Loucy (cell line): ENCODE results near the gene PRPF38B.
"Not testable (repeated sequence)": the region's sequence is repeated elsewhere in the genome, so short reads cannot be mapped to it uniquely, and the experiment has no call there.

Experiments
- H2AFZ ChIP-seq: fragments of 200-600 bp; sonication (generic); 2 replicates; pipeline ENCODE4 v1.6.0; 2016; ENCODE audit warnings: antibody characterized with exemption, mild to moderate bottlenecking, low read length, moderate library complexity
- H3F3A ChIP-seq: fragments of 200-600 bp; 2 replicates; pipeline ENCODE4 v1.6.0; 2016; ENCODE audit warnings: antibody characterized with exemption, low read depth, mild to moderate bottlenecking
- H3K27me3 ChIP-seq: fragments of 200-600 bp; sonication (generic); 2 replicates; pipeline ENCODE4 v1.6.1; 2014; ENCODE audit warnings: low read length, mild to moderate bottlenecking; ENCODE audit not compliant: insufficient read depth, poor library complexity, severe bottlenecking
- H3K36me3 ChIP-seq: fragments of 200-600 bp; sonication (generic); 2 replicates; pipeline ENCODE4 v1.6.1; 2016; ENCODE audit warnings: low read length; ENCODE audit not compliant: insufficient read depth
- H3K4me1 ChIP-seq: fragments of 200-600 bp; sonication (generic); 2 replicates; pipeline ENCODE4 v1.5.1; 2014; ENCODE audit warnings: low read length, mild to moderate bottlenecking; ENCODE audit not compliant: insufficient read depth, poor library complexity, severe bottlenecking
- H3K4me2 ChIP-seq: fragments of 200-600 bp; sonication (generic); 2 replicates; pipeline ENCODE4 v1.6.0; 2014; ENCODE audit warnings: antibody characterized with exemption, low read length, low read depth, mild to moderate bottlenecking; ENCODE audit not compliant: poor library complexity, severe bottlenecking
- H3K4me3 ChIP-seq: fragments of 200-600 bp; sonication (generic); 2 replicates; pipeline ENCODE4 v1.5.1; 2014; ENCODE audit warnings: low read length, mild to moderate bottlenecking, mixed read lengths; ENCODE audit not compliant: poor library complexity, severe bottlenecking
- H3K79me2 ChIP-seq: fragments of 200-600 bp; sonication (generic); 2 replicates; pipeline ENCODE4 v1.6.1; 2014; ENCODE audit warnings: low read length; ENCODE audit not compliant: insufficient read depth
- H3K9ac ChIP-seq: fragments of 200-600 bp; sonication (generic); 2 replicates; pipeline ENCODE4 v1.6.0; 2014; ENCODE audit warnings: mild to moderate bottlenecking, low read depth, low read length, moderate library complexity; ENCODE audit not compliant: poor library complexity, severe bottlenecking
- H3K9me2 ChIP-seq: fragments of 200-600 bp; sonication (generic); replicated peaks from 2 replicates; pipeline ENCODE4 v1.6.1; 2016; ENCODE audit warnings: low read depth, low read length, mixed read lengths
- H3K9me3 ChIP-seq: fragments of 200-600 bp; sonication (generic); 2 replicates; pipeline ENCODE4 v1.6.1; 2014; ENCODE audit warnings: mild to moderate bottlenecking, antibody characterized with exemption, low read length, low read depth; ENCODE audit not compliant: insufficient read depth
- H4K20me1 ChIP-seq: fragments of 200-600 bp; sonication (generic); 2 replicates; pipeline ENCODE4 v1.6.0; 2014; ENCODE audit warnings: antibody characterized with exemption, low read length, mild to moderate bottlenecking; ENCODE audit not compliant: insufficient read depth, poor library complexity, severe bottlenecking
- CTCF ChIP-seq: fragments of 200-600 bp; sonication (generic); conservative IDR thresholded peaks from 2 replicates; pipeline ENCODE4 v1.5.1; 2014; ENCODE audit warnings: mild to moderate bottlenecking, antibody characterized with exemption, low read length
- EZH2phosphoT487 ChIP-seq: fragments of 200-600 bp; IDR thresholded peaks from 2 replicates; pipeline ENCODE4 v1.6.1; 2018; ENCODE audit warnings: antibody characterized with exemption, mild to moderate bottlenecking, moderate library complexity, borderline replicate concordance

PRPF38B gene

GRCh38 chr1:108679586-108680213 is 12.4 kb upstream of the PRPF38B start:
- Histone ChIP-seq H4K20me1 (no peaks in the 10 kb centered on the region), H3K27me3 (no peaks in the 10 kb centered on the region), H3K79me2 (no peaks in the 10 kb centered on the region), H3K4me3 (no peak overlapping the region), H3K4me1 (peaks cover 16% of the 10 kb centered on the region), H3F3A (no peaks in the 10 kb centered on the region), H3K36me3 (no peaks in the 10 kb centered on the region), H3K4me2 (no peak overlapping the region), H3K9ac (no peak overlapping the region), H3K9me2 (0 out of 2 replicates have a peak, but pooled peaks cover 4% of the 10 kb centered on the region), H3K9me3 (no peaks in the 10 kb centered on the region), H2AFZ (peak overlapping the region; percentile 66; the same call in 1 of the 2 replicates)
- TF ChIP-seq CTCF: no peak
- TF ChIP-seq EZH2phosphoT487: no peak

- H3K9me3 ChIP-seq, H3K4me3 ChIP-seq, H3K27me3 ChIP-seq, H3K36me3 ChIP-seq, H4K20me1 ChIP-seq, H3F3A ChIP-seq, H3K79me2 ChIP-seq, H3K9me2 ChIP-seq: not testable (repeated sequence)
- peak overlapping the region; percentile 14 for H3K9ac ChIP-seq
- H2AFZ ChIP-seq: peak overlapping the region; percentile 4; the same call in 1 of the 2 replicates
- peaks cover 16% of the 10 kb centered on the region for H3K4me1 ChIP-seq
- peak overlapping the region; percentile 38 for H3K4me2 ChIP-seq
These were observed 10.4 kb upstream of the PRPF38B start for GRCh38 chr1:108681701-108682100.

- no peaks in the 10 kb centered on the region for H3F3A ChIP-seq
- H3K4me3 ChIP-seq: no peak overlapping the region
- peaks cover 16% of the 10 kb centered on the region for H3K4me1 ChIP-seq
- no peaks in the 10 kb centered on the region for H4K20me1 ChIP-seq
- no peaks in the 10 kb centered on the region for H3K9me2 ChIP-seq
- no peak overlapping the region for H3K9ac ChIP-seq
- H2AFZ ChIP-seq: no peak overlapping the region
- H3K36me3 ChIP-seq: no peaks in the 10 kb centered on the region
- H3K4me2 ChIP-seq: no peak overlapping the region
- H3K9me3 ChIP-seq: no peaks in the 10 kb centered on the region
- TF ChIP-seq EZH2phosphoT487: no peak
- no peak for TF ChIP-seq CTCF
- H3K27me3 ChIP-seq: no peaks in the 10 kb centered on the region
- H3K79me2 ChIP-seq: peaks cover 5% of the 10 kb centered on the region; the same call in 1 of the 2 replicates
These were observed 6.6 kb upstream of the PRPF38B start for GRCh38 chr1:108685529-108685928.
